Measurements from ENCODE around the gene PRR18.

- TF ChIP-seq POLR2A (IDR thresholded peaks at IDR 0.05) (no peak), CTCF (IDR thresholded peaks at IDR 0.05) (no peak), POLR2AphosphoS5 (IDR thresholded peaks at IDR 0.05) (no peak)
Observed at GRCh38 chr6:166278579-166279392, 29.4 kb downstream of the PRR18 start.
